22Rv1 (cell line): ENCODE measurements around the gene SEMA3C.

Experiments
- H3K27ac ChIP-seq: fragments of 450-650 bp; 2 replicates; pipeline ENCODE4 v1.5.1; 2017
- ZFX ChIP-seq: fragments of 450-650 bp; IDR thresholded peaks from 2 replicates; pipeline ENCODE4 v1.6.1; 2017; ENCODE audit warnings: antibody characterized with exemption, borderline replicate concordance
- TF ChIP-seq, protein P1 (sequence below): fragments of 450-650 bp; IDR thresholded peaks from 2 replicates; pipeline ENCODE4 v1.5.1; 2017; ENCODE audit warnings: mild to moderate bottlenecking

The SEMA3C gene

DNA sequence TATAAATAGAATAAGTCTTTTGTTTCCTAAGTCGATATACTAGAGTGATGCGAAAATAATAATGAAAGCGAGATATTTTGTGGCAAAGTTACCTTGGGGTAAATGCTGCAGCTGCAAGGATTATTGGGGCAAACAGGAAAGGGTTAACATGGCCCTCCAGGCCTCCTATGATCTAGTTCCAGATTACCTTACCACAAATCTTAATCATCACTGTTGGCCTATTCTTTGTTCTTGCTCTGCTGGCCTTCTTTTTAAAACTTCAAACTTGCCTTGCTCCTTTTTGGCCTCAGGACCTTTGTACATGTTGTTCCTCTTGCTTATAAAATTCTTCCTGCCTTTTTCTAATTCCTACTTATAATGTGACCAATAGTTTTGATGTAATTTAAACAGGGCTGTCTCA lies 81.5 kb downstream of the SEMA3C start:
- no peak for TF ChIP-seq ZFX
- TF ChIP-seq, protein P1, sequence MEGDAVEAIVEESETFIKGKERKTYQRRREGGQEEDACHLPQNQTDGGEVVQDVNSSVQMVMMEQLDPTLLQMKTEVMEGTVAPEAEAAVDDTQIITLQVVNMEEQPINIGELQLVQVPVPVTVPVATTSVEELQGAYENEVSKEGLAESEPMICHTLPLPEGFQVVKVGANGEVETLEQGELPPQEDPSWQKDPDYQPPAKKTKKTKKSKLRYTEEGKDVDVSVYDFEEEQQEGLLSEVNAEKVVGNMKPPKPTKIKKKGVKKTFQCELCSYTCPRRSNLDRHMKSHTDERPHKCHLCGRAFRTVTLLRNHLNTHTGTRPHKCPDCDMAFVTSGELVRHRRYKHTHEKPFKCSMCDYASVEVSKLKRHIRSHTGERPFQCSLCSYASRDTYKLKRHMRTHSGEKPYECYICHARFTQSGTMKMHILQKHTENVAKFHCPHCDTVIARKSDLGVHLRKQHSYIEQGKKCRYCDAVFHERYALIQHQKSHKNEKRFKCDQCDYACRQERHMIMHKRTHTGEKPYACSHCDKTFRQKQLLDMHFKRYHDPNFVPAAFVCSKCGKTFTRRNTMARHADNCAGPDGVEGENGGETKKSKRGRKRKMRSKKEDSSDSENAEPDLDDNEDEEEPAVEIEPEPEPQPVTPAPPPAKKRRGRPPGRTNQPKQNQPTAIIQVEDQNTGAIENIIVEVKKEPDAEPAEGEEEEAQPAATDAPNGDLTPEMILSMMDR = no peak
- no peak overlapping the region for H3K27ac ChIP-seq

DNA sequence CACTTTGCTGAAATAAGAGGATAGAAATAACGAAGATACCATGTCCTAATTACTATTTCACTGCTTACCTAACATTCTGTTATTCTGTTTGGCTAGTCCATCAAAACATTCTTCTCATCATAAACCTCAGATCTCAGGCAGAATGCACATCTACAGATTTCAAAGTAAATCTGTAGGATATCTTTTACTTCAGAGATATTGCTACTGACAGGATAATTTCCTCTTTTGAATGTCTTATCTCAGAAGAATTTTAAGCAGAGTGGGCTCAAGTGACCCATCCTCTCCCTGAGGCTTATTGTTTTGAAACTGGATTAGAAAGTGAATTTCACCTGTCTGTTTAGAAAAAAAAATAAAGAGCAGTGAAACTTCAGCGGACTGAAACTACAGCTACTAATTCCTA lies 83.6 kb downstream of the SEMA3C start:
- no peak for TF ChIP-seq ZFX
- TF ChIP-seq, protein P1 = no peak

DNA sequence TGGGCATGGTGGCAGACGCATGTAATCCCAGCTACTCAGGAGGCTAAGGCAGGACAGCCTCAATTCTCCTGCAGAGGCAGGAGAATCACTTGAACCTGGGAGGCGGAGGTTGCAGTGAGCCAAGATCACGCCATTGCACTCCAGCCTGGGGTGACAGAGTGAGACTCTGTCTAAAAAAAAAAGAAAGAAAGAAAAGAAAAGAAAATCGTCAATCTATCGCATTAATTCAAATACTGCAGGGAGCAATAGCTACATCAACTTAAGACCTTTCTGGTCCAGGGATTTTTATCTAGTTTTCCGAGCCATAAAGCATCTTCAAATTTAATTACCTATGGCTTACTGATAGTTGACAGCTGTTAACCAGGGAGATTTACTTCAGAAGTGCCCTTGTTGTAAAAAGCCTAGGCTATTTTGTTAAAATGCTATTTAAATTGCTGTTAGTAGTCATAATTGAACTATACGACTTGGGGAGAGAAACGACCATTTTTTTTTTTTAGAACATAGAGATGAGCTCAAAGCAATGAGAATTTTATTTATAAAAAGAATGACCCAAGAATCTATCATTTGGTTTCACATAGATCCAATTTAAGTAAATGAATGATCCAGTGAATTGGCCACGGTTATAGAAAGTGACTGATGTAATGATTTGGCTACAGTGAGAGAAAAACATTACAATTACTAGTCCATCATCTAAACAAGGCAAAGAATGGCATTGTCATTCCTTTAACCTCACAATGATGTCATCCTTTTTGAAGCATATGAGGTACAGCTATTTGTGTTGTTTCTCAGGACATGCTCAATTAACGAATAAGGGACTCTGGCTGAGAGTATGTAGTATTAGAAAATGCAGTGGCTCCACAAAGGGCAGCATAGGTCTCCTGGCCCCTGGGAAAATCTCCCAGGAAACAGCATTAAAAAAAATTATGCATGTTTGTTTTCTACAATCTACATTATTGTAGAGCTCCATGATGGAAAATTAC lies 85.3 kb downstream of the SEMA3C start:
- TF ChIP-seq, protein P1 = no peak
- TF ChIP-seq ZFX = no peak
- H3K27ac ChIP-seq = no peak overlapping the region

More for the DNA sequence above, 83.6 kb downstream of the SEMA3C start:
- H3K27ac ChIP-seq = no peak overlapping the region

DNA sequence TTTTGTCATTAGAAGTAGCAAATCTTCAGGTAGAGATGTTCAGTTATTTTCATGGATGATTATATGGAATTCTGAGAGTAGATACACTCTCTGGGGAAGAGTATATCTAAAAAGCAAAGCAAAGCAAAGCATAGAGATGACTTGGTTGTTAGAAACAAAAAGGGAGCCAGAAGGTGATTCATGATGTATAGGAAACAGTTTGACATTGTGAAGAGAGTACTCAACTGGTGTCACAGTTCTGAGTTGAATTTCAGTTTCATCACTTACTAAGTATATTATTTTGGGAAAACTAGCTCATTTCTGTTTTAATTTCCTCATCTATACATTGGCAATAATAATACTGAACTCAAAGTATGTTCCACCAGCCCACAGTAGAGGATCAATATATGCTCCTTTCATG lies 86.8 kb downstream of the SEMA3C start:
- no peak overlapping the region for H3K27ac ChIP-seq
- no peak for TF ChIP-seq ZFX
- TF ChIP-seq, protein P1 = no peak

DNA sequence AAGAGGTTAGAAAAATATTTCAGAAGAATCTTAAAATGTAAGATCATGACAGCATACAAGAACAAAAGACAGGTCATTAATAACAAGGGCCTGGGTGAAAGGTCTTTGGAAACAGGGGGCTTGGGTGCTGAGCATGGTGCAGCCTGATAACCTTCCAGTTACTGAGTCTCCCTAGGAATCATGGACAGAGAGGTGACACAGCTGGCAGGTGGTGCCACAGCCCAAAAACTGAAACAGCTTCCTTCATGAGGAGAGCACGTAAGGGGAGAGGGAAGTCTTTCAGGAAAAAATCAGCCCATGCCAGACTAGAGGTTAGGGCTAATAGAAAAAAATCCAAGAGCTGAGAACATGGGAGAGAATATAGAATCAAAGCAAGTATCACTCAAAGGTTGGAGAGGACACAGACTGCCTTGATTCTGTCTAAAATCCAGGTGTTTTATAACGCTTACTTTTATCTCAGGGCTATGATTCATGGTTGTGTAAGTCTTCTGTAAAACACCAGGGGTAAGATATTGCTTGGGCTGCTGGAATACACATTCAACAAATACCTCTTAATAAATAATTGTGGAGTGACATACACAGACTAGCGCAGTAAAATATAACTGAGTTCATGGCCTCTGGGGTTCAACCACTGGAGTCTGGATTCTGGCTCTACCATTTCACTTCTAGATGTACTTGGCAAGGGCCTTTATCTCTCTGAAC lies 88.1 kb downstream of the SEMA3C start:
- TF ChIP-seq, protein P1 = no peak
- no peak for TF ChIP-seq ZFX
- H3K27ac ChIP-seq = no peak overlapping the region

DNA sequence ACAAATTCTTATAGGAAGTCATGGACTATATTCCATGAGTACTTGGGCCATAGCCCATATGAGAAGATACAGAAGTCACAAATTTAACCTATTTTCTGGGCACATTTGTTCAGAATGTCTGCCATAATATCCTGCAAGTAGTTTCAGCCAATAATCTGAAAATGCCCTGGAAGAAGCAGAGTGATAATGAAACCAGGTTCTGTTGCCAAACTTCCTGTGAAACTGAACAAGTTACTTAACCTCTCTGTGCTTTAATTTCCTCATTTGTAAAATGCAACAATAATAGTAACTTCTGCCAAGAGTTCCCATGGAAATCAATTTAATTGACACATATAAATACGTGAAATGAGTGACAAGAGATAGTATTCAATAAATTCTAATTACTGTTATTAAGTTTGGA lies 88.8 kb downstream of the SEMA3C start:
- TF ChIP-seq ZFX = no peak
- TF ChIP-seq, protein P1 = no peak

DNA sequence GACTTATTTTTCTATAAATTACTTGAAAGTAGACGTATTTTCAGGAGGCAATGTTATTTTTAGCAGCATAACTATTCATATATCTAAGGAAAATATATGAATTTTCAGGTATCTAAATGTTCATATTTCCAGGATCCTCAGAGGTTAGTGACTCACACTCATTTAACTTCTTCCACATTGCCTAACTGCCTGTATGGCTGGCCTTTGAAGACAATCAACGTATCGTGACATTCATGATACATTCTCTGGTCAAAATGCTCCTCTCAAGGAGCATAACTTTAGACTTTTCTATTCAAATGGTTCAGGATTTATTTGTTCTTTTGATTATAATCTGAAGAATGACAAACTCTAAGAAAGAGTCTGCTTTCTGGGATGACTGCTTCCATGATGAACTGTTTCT lies 89.3 kb downstream of the SEMA3C start:
- no peak overlapping the region for H3K27ac ChIP-seq
- no peak for TF ChIP-seq ZFX
- TF ChIP-seq, protein P1 = no peak

More for the DNA sequence above, 88.8 kb downstream of the SEMA3C start:
- no peak overlapping the region for H3K27ac ChIP-seq
